ENCODE measurements around the gene PTPRD. TPM values are rescaled to one million over a fixed set of nuclear protein-coding genes. Genes with fewer than 3 reads are reported as not detected.

Gene PTPRD
- total RNA-seq, 1 experiment from 2014 or later: 32.5 TPM

DNA sequence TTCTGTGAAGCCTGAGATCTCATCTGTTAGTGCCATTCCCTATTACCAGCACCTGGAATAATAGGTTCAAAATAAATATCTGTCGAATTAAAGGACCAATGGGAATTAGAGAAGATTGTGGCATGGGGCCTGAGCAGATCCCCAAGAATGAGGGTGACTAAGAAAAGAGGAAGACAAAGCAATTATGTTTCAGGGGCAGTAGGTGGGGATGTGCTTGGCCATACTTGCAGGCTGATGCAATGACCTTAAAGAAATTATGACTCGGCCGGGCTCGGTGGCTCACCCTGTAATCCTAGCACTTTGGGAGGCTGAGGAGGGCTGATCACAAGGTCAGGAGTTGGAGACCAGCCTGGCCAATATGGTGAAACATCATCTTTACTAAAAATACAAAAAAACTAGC is 562.8 kb downstream of the PTPRD start:
- Histone ChIP-seq H3K9me3 (ENCODE audit: control insufficient read depth, low read depth, low read length) (no peaks in the 10 kb centered on the region), H3K56ac (ENCODE audit: insufficient read length, low read depth, low read length) (no peak overlapping the region), H3K4ac (ENCODE audit: low read depth, low read length) (no peak overlapping the region), H3T11ph (ENCODE audit: low read length) (no peak overlapping the region), H2BK12ac (ENCODE audit: insufficient read length, low read depth, low read length) (no peak overlapping the region), H4K91ac (ENCODE audit: insufficient read length, low read depth, low read length) (no peak overlapping the region), H2BK5ac (ENCODE audit: insufficient read length, low read length) (no peak overlapping the region), H3K79me1 (ENCODE audit: insufficient read depth, low read depth, low read length, poor library complexity, severe bottlenecking) (no peaks in the 10 kb centered on the region), H2BK15ac (ENCODE audit: low read depth, low read length) (no peak overlapping the region), H3K9ac (ENCODE audit: extremely low read depth, insufficient read length, low read length) (no peak overlapping the region), H2BK120ac (ENCODE audit: low read depth, low read length, poor library complexity, severe bottlenecking) (no peak overlapping the region), H4K5ac (ENCODE audit: insufficient read length, low read depth, low read length) (no peak overlapping the region), H3K27ac (ENCODE audit: insufficient read length, low read depth, low read length) (no peak overlapping the region), H2BK20ac (ENCODE audit: low read depth, low read length, poor library complexity, severe bottlenecking) (no peak overlapping the region), H3K4me1 (ENCODE audit: insufficient read depth, low read length) (no peaks in the 10 kb centered on the region), H3K27me3 (ENCODE audit: insufficient read depth, low read length) (peaks cover 6% of the 10 kb centered on the region; the same call in 1 of the 2 replicates), H3K23me2 (ENCODE audit: insufficient read length, low read depth, low read length, poor library complexity, severe bottlenecking) (no peaks in the 10 kb centered on the region), H2AK5ac (ENCODE audit: insufficient read length, low read length) (no peak overlapping the region), H3K14ac (ENCODE audit: insufficient read depth, low read length) (no peak overlapping the region), H3K18ac (ENCODE audit: insufficient read length, low read depth, low read length) (no peak overlapping the region), H4K20me1 (ENCODE audit: control insufficient read depth, insufficient read depth, insufficient read length) (no peaks in the 10 kb centered on the region), H3K4me2 (ENCODE audit: insufficient read depth, insufficient read length, low read length) (no peak overlapping the region), H4K8ac (replicated peaks; ENCODE audit: insufficient read length, low read depth, low read length) (no peak overlapping the region), H2AFZ (ENCODE audit: low read length) (no peak overlapping the region), H3K79me2 (ENCODE audit: insufficient read depth, low read length) (no peaks in the 10 kb centered on the region), H3K23ac (ENCODE audit: insufficient read length, low read depth, low read length) (no peak overlapping the region)
- TF ChIP-seq, protein P1, sequence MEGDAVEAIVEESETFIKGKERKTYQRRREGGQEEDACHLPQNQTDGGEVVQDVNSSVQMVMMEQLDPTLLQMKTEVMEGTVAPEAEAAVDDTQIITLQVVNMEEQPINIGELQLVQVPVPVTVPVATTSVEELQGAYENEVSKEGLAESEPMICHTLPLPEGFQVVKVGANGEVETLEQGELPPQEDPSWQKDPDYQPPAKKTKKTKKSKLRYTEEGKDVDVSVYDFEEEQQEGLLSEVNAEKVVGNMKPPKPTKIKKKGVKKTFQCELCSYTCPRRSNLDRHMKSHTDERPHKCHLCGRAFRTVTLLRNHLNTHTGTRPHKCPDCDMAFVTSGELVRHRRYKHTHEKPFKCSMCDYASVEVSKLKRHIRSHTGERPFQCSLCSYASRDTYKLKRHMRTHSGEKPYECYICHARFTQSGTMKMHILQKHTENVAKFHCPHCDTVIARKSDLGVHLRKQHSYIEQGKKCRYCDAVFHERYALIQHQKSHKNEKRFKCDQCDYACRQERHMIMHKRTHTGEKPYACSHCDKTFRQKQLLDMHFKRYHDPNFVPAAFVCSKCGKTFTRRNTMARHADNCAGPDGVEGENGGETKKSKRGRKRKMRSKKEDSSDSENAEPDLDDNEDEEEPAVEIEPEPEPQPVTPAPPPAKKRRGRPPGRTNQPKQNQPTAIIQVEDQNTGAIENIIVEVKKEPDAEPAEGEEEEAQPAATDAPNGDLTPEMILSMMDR (conservative IDR thresholded peaks at IDR 0.05): no peak
- Mint-ChIP-seq H3K27me3 (ENCODE audit: low read depth) (peaks cover 30% of the 10 kb centered on the region), H3K36me3 (ENCODE audit: insufficient read depth in 1 of 3, low read depth in 3 of 3) (no peaks in the 10 kb centered on the region), H3K4me3 (no peak overlapping the region), H3K9me3 (no peaks in the 10 kb centered on the region; a peak in 1 of 5 replicates), H3K4me1 (peaks cover 6 to 12% of the 10 kb centered on the region in 2 experiments), H3K27ac (no peak overlapping the region)
- no CpG with 5 or more reads among the region's 4 CpGs for WGBS (ENCODE audit: extremely low coverage, insufficient read length, low lambda C conversion rate)
- no peak for DNase-seq

All from H9 (cell line).